SU-DHL-6 (cell line): Measurements from ENCODE around the gene WSCD2.

Source experiments
- H2AFZ ChIP-seq: fragments of 200-600 bp; sonication (generic); 2 replicates; pipeline ENCODE4 v1.6.1; 2014; ENCODE audit warnings: low read depth, mild to moderate bottlenecking, moderate library complexity, mixed read lengths, antibody characterized with exemption, low read length; ENCODE audit not compliant: severe bottlenecking
- H3F3A ChIP-seq: fragments of 200-600 bp; shearing (Covaris generic); 2 replicates; pipeline ENCODE4 v1.6.0; 2016; ENCODE audit warnings: antibody characterized with exemption, mild to moderate bottlenecking; ENCODE audit not compliant: insufficient read depth
- H3K27ac ChIP-seq: fragments of 200-600 bp; sonication (generic); 2 replicates; pipeline ENCODE4 v1.5.1; 2016; ENCODE audit warnings: low read depth, mild to moderate bottlenecking, low read length, moderate library complexity, mixed read lengths
- H3K27me3 ChIP-seq: fragments of 200-600 bp; sonication (generic), shearing (Covaris generic); 2 replicates; pipeline ENCODE4 v1.6.0; 2014; ENCODE audit warnings: mild to moderate bottlenecking, low read length
- H3K36me3 ChIP-seq: fragments of 200-600 bp; sonication (generic); 2 replicates; pipeline ENCODE4 v1.6.1; 2014; ENCODE audit warnings: mild to moderate bottlenecking, low read length, mixed read lengths
- H3K4me2 ChIP-seq: fragments of 300-600, 200-600 bp; shearing (Covaris generic), sonication (generic); 2 replicates; pipeline ENCODE4 v1.6.0; 2014; ENCODE audit warnings: low read length, low read depth, mild to moderate bottlenecking; ENCODE audit not compliant: poor library complexity, severe bottlenecking
- H3K4me3 ChIP-seq: fragments of 200-600 bp; sonication (generic); 2 replicates; pipeline ENCODE4 v1.5.1; 2014; ENCODE audit warnings: antibody characterized with exemption, low read length, mild to moderate bottlenecking, mixed read lengths; ENCODE audit not compliant: insufficient read depth, poor library complexity, severe bottlenecking
- H3K79me2 ChIP-seq: fragments of 200-600 bp; sonication (generic); 2 replicates; pipeline ENCODE4 v1.6.1; 2014; ENCODE audit warnings: mild to moderate bottlenecking, low read length, moderate library complexity; ENCODE audit not compliant: insufficient read depth
- H3K9ac ChIP-seq: fragments of 200-600 bp; sonication (generic); 2 replicates; pipeline ENCODE4 v1.7.0; 2014; ENCODE audit warnings: mild to moderate bottlenecking, low read length
- H3K9me2 ChIP-seq: fragments of 200-600 bp; sonication (generic); replicated peaks from 2 replicates; pipeline ENCODE4 v1.6.1; 2014; ENCODE audit warnings: low read length; ENCODE audit not compliant: insufficient read depth
- H3K9me3 ChIP-seq: fragments of 200-600 bp; sonication (generic); 2 replicates; pipeline ENCODE4 v1.6.1; 2014; ENCODE audit warnings: low read length, mixed read lengths; ENCODE audit not compliant: insufficient read depth
- H4K20me1 ChIP-seq: fragments of 200-600 bp; sonication (generic); 2 replicates; pipeline ENCODE4 v1.6.1; 2014; ENCODE audit warnings: low read depth, mild to moderate bottlenecking, antibody characterized with exemption, low read length, moderate library complexity, mixed read lengths
- CTCF ChIP-seq: fragments of 200-600 bp; sonication (generic); IDR thresholded peaks from one replicate; pipeline ENCODE4 v1.5.1; 2017; ENCODE audit warnings: antibody characterized with exemption, mild to moderate bottlenecking, low read length, moderate library complexity; ENCODE audit not compliant: insufficient read depth, poor library complexity, severe bottlenecking
- EZH2phosphoT487 ChIP-seq: fragments of 200-600 bp; sonication (generic), shearing (Covaris generic); conservative IDR thresholded peaks from 2 replicates; pipeline ENCODE4 v1.6.1; 2018; ENCODE audit warnings: mild to moderate bottlenecking, antibody characterized with exemption, low read length, moderate library complexity, mixed read lengths

Gene WSCD2

GRCh38 chr12:108121320-108121719 is 7.8 kb upstream of the WSCD2 start:
- Histone ChIP-seq H3K4me2 (no peak overlapping the region), H3K27ac (no peak overlapping the region), H3K36me3 (no peaks in the 10 kb centered on the region), H3K9me3 (no peaks in the 10 kb centered on the region), H3K9ac (no peak overlapping the region), H3F3A (no peaks in the 10 kb centered on the region), H3K4me3 (no peak overlapping the region), H2AFZ (no peak overlapping the region), H3K9me2 (no peaks in the 10 kb centered on the region), H3K27me3 (0 out of 2 replicates have a peak, but pooled peaks cover 4% of the 10 kb centered on the region), H3K79me2 (no peaks in the 10 kb centered on the region), H4K20me1 (no peaks in the 10 kb centered on the region)
- TF ChIP-seq EZH2phosphoT487 (no peak), CTCF (no peak)

- Histone ChIP-seq H3K4me2 (no peak overlapping the region), H4K20me1 (no peaks in the 10 kb centered on the region), H2AFZ (no peak overlapping the region), H3K36me3 (no peaks in the 10 kb centered on the region), H3K9me2 (no peaks in the 10 kb centered on the region), H3K79me2 (no peaks in the 10 kb centered on the region), H3F3A (no peaks in the 10 kb centered on the region), H3K9ac (no peak overlapping the region), H3K27me3 (no peaks in the 10 kb centered on the region), H3K9me3 (no peaks in the 10 kb centered on the region), H3K4me3 (no peak overlapping the region), H3K27ac (no peak overlapping the region)
- TF ChIP-seq CTCF = no peak
- no peak for TF ChIP-seq EZH2phosphoT487
Observed at GRCh38 chr12:108121728-108122471, 7.2 kb upstream of the WSCD2 start.

GRCh38 chr12:108122644-108123043 is 6.4 kb upstream of the WSCD2 start:
- H3K27ac ChIP-seq = no peak overlapping the region
- no peak for TF ChIP-seq CTCF
- no peak for TF ChIP-seq EZH2phosphoT487
- no peak overlapping the region for H3K9ac ChIP-seq
- no peak overlapping the region for H3K4me3 ChIP-seq
- no peaks in the 10 kb centered on the region for H3K36me3 ChIP-seq
- H3K9me2 ChIP-seq = no peaks in the 10 kb centered on the region
- H3K9me3 ChIP-seq = no peaks in the 10 kb centered on the region
- H2AFZ ChIP-seq = no peak overlapping the region
- no peaks in the 10 kb centered on the region for H4K20me1 ChIP-seq
- H3K4me2 ChIP-seq = no peak overlapping the region
- no peaks in the 10 kb centered on the region for H3F3A ChIP-seq
- H3K79me2 ChIP-seq = no peaks in the 10 kb centered on the region
- H3K27me3 ChIP-seq = no peaks in the 10 kb centered on the region
